ENCODE measurements around the gene NEURL1B.
A peak's percentile ranks its signal among the peaks of the same experiment; 100 is the strongest.
"Not testable (repeated sequence)": the region's sequence is repeated elsewhere in the genome, so short reads cannot be mapped to it uniquely, and the experiment has no call there.

The NEURL1B gene

GRCh38 chr5:172707285-172708182, 66.5 kb downstream of the NEURL1B start:
- no peak for DNase-seq (ENCODE audit: low spot score)
- H3K27ac ChIP-seq, result no peak overlapping the region
- no peak for TF ChIP-seq CTCF (IDR thresholded peaks at IDR 0.05)
- no peak overlapping the region for H3K4me3 ChIP-seq

GRCh38 chr5:172708183-172708505, 67.1 kb downstream of the NEURL1B start:
- TF ChIP-seq CTCF (IDR thresholded peaks at IDR 0.05), result no peak
- DNase-seq (ENCODE audit: low spot score), result no peak
- Histone ChIP-seq H3K27ac (no peak overlapping the region), H3K4me3 (no peak overlapping the region)

GRCh38 chr5:172710676-172711075, 69.6 kb downstream of the NEURL1B start:
- H3K27ac ChIP-seq, result no peak overlapping the region
- no peak overlapping the region for H3K4me3 ChIP-seq
- TF ChIP-seq CTCF (IDR thresholded peaks at IDR 0.05), result no peak
- no peak for DNase-seq (ENCODE audit: low spot score)

GRCh38 chr5:172711321-172711861, 70.3 kb downstream of the NEURL1B start:
- DNase-seq (ENCODE audit: low spot score); H3K27ac ChIP-seq; H3K4me3 ChIP-seq: not testable (repeated sequence)

- no peak for TF ChIP-seq CTCF (IDR thresholded peaks at IDR 0.05)
- Histone ChIP-seq H3K4me3 (no peak overlapping the region), H3K27ac (no peak overlapping the region)
- no peak for DNase-seq (ENCODE audit: low spot score)
These were observed 71.5 kb downstream of the NEURL1B start for GRCh38 chr5:172712610-172713009.

GRCh38 chr5:172713113-172713808, 72.2 kb downstream of the NEURL1B start:
- no peak for DNase-seq (ENCODE audit: low spot score)
- peak overlapping the region; percentile 33 for H3K4me3 ChIP-seq
- peak; percentile 90 for TF ChIP-seq CTCF (IDR thresholded peaks at IDR 0.05)
- peak overlapping the region in 1 of 2 donors; percentile 76 for H3K27ac ChIP-seq

GRCh38 chr5:172713809-172714490, 72.9 kb downstream of the NEURL1B start:
- no peak for DNase-seq (ENCODE audit: low spot score)
- no peak overlapping the region for H3K4me3 ChIP-seq
- TF ChIP-seq CTCF (IDR thresholded peaks at IDR 0.05), result no peak
- H3K27ac ChIP-seq, result peak overlapping the region in 1 of 2 donors; percentile 76

Measured in coronary artery (tissue), 2 donors.